Progenitor cell of endocrine pancreas (in vitro differentiated cells): ENCODE data around the gene MMP14. TPM values are rescaled to one million over a fixed set of nuclear protein-coding genes. Genes with fewer than 3 reads are reported as not detected.
A peak's percentile ranks its signal among the peaks of the same experiment; 100 is the strongest.

ENCODE experiments used
- DNase-seq: peaks from one replicate; pipeline ENCODE4 v3.0.0; 2021; ENCODE audit warnings: low spot score; ENCODE audit not compliant: unreplicated experiment
- H3K27ac Mint-ChIP-seq: 2 replicates; pipeline ENCODE4 v1.8.0; 2021; ENCODE audit warnings: mild to moderate bottlenecking, moderate library complexity, mixed read lengths
- H3K27me3 Mint-ChIP-seq: 2 replicates; pipeline ENCODE4 v1.8.0; 2021; ENCODE audit warnings: mixed read lengths
- H3K36me3 Mint-ChIP-seq: 2 replicates; pipeline ENCODE4 v1.8.0; 2022; ENCODE audit warnings: mixed read lengths; ENCODE audit not compliant: insufficient read depth
- H3K4me1 Mint-ChIP-seq: 2 replicates; pipeline ENCODE4 v1.8.0; 2021; ENCODE audit warnings: low read depth, mixed read lengths
- H3K4me3 Mint-ChIP-seq: 2 replicates; pipeline ENCODE4 v1.8.0; 2021; ENCODE audit warnings: low read depth, mild to moderate bottlenecking, moderate library complexity, mixed read lengths
- H3K9me3 Mint-ChIP-seq: 2 replicates; pipeline ENCODE4 v1.8.0; 2021; ENCODE audit warnings: low read depth, mixed read lengths
- CTCF ChIP-seq: fragments of 200-600 bp; sonication (generic); IDR thresholded peaks from one replicate; pipeline ENCODE4 v1.5.0; 2021; ENCODE audit warnings: antibody characterized with exemption, mild to moderate bottlenecking; ENCODE audit not compliant: unreplicated experiment
- total RNA-seq: library from RNA; stranded (reverse); gene quantifications from 2 replicates; pipeline ENCODE4 v1.2.1, GENCODE V29; 2021

MMP14 gene
- total RNA-seq, 1 donor from 2014 or later: 209 TPM

- H3K27me3 Mint-ChIP-seq: no peaks in the 10 kb centered on the region
- H3K27ac Mint-ChIP-seq: peak overlapping the region; percentile 98
- DNase-seq: peak; percentile 40
- H3K36me3 Mint-ChIP-seq: peaks cover 7% of the 10 kb centered on the region
- peaks cover 32% of the 10 kb centered on the region for H3K4me1 Mint-ChIP-seq
- no peaks in the 10 kb centered on the region for H3K9me3 Mint-ChIP-seq
- peak overlapping the region; percentile 95 for H3K4me3 Mint-ChIP-seq
- no peak for TF ChIP-seq CTCF
These were observed 51.0 kb downstream of the MMP14 start for GRCh38 chr14:22887260-22887989.

DNA sequence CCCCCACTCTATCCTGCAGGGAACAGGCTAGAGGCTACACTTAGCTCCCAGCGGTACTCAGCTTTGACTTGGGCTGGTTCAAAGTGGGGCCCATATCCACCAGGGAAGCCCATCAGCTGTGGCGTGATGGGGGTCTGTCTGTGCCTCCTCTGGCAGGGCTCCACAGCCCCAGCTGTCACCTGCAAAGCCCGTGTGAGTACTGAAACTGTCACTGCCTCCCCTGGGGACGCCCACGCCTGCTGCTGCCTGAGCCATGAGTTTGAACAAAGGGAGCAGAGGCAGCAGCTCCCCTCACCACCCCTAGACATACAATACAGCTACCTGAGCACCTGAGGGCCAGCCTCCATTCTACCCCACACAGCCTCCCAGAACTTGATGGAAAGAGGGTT is 51.6 kb downstream of the MMP14 start:
- H3K36me3 Mint-ChIP-seq: peaks cover 7% of the 10 kb centered on the region
- H3K27me3 Mint-ChIP-seq: no peaks in the 10 kb centered on the region
- H3K4me1 Mint-ChIP-seq: peaks cover 28% of the 10 kb centered on the region
- H3K9me3 Mint-ChIP-seq: no peaks in the 10 kb centered on the region
- peak overlapping the region; percentile 98 for H3K27ac Mint-ChIP-seq
- H3K4me3 Mint-ChIP-seq: peak overlapping the region; percentile 95
- no peak for TF ChIP-seq CTCF
- DNase-seq: no peak

- no peaks in the 10 kb centered on the region for H3K27me3 Mint-ChIP-seq
- peaks cover 7% of the 10 kb centered on the region for H3K36me3 Mint-ChIP-seq
- H3K9me3 Mint-ChIP-seq: no peaks in the 10 kb centered on the region
- no peak overlapping the region for H3K27ac Mint-ChIP-seq
- DNase-seq: no peak
- H3K4me1 Mint-ChIP-seq: peaks cover 22% of the 10 kb centered on the region
- no peak for TF ChIP-seq CTCF
- no peak overlapping the region for H3K4me3 Mint-ChIP-seq
These were observed 52.3 kb downstream of the MMP14 start for GRCh38 chr14:22888662-22889061.

DNA sequence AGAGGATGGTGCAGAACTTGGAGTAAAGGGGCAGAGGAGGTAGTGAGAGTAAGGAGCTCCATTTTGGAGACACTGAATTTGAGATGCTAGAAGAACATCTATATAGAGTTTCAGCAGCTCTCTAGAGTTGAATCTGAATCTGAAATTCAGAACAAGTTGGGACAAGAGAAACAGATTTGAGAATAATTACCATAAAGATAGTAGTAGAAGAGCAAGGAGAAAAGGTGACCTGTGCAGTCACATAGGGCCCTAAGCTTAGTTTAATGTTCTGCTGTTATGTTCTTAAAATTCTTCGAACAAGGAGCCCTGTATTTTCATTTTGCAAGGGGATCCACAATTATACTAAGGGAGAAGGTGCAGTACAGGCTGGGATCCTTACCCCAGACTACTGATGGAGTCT is 54.0 kb downstream of the MMP14 start:
- no peak overlapping the region for H3K27ac Mint-ChIP-seq
- H3K36me3 Mint-ChIP-seq: peaks cover 4% of the 10 kb centered on the region
- no peak for TF ChIP-seq CTCF
- DNase-seq: no peak
- H3K27me3 Mint-ChIP-seq: no peaks in the 10 kb centered on the region
- peaks cover 15% of the 10 kb centered on the region for H3K4me1 Mint-ChIP-seq
- no peak overlapping the region for H3K4me3 Mint-ChIP-seq
- no peaks in the 10 kb centered on the region for H3K9me3 Mint-ChIP-seq

DNA sequence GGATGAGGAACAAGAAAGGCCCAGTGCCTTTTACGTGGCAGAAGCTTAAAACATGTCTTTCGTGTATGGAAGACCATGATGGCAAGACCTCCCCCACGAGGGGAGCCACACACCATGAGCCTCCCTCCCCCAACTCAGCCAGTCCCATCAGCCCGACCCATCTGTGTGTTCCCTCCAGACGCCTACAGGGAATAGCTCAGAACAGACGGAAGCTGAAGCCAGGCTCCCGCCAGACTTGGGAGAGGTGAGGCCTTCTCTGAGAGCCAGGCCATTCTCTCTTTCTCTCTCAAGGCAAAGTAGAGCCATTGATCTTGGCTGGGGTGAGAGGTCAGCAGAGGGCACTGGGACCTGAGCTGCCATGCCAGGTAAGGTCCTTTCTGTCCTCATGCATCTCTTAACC is 56.1 kb downstream of the MMP14 start:
- DNase-seq: no peak
- Mint-ChIP-seq H3K27me3 (no peaks in the 10 kb centered on the region), H3K9me3 (no peaks in the 10 kb centered on the region), H3K4me3 (no peak overlapping the region), H3K4me1 (peaks cover 4% of the 10 kb centered on the region), H3K36me3 (peaks cover 1% of the 10 kb centered on the region), H3K27ac (peak overlapping the region; percentile 34)
- no peak for TF ChIP-seq CTCF
